GM23248 (cell line): ENCODE measurements around the gene TGFB3.

Experiments
- EZH2 ChIP-seq: fragments of 200-600 bp; sonication (generic); IDR thresholded peaks from 2 replicates; pipeline ENCODE4 v1.6.1; 2018; ENCODE audit warnings: antibody characterized with exemption, mild to moderate bottlenecking; ENCODE audit not compliant: insufficient read depth, poor library complexity, severe bottlenecking
- EZH2phosphoT487 ChIP-seq: fragments of 200-600 bp; sonication (generic); IDR thresholded peaks from 2 replicates; pipeline ENCODE4 v1.6.1; 2018; ENCODE audit warnings: antibody characterized with exemption, moderate library complexity, mild to moderate bottlenecking, low read depth; ENCODE audit not compliant: insufficient read depth

- TF ChIP-seq EZH2phosphoT487 (no peak), EZH2 (no peak)
Measured at GRCh38 chr14:76012354-76012753, 30.6 kb upstream of the TGFB3 start.
